ENCODE results near the gene LAMA5.

- TF ChIP-seq REST (IDR thresholded peaks at IDR 0.05; ENCODE audit: low read depth), result no peak
- TF ChIP-seq YY1 (IDR thresholded peaks at IDR 0.05; ENCODE audit: low read depth), result peak; percentile 78
- TF ChIP-seq EP300 (IDR thresholded peaks at IDR 0.05; ENCODE audit: borderline replicate concordance), result peak; percentile 98
- TF ChIP-seq TAF1 (IDR thresholded peaks at IDR 0.05; ENCODE audit: low read depth), result 0 out of 2 replicates have a peak, but pooled peaks have one; percentile 38
- peak; percentile 61 for TF ChIP-seq MAX (IDR thresholded peaks at IDR 0.05)
- TF ChIP-seq RAD21 (IDR thresholded peaks at IDR 0.05; ENCODE audit: low read depth), result no peak; the same call in 1 of the 2 replicates
- peak; percentile 89 for TF ChIP-seq FOXM1 (IDR thresholded peaks at IDR 0.05; ENCODE audit: borderline replicate concordance, low read depth)
- peak; percentile 92; the same call in 1 of the 2 replicates for TF ChIP-seq ZBTB7A (IDR thresholded peaks at IDR 0.05; ENCODE audit: low read depth)
- peak; percentile 86 for TF ChIP-seq CEBPB (IDR thresholded peaks at IDR 0.05)
These were observed 5.1 kb downstream of the LAMA5 start for GRCh38 chr20:62361799-62362589.
